NCI-H2196 (cell line): Measurements from ENCODE around the gene ABCB10.
"Not testable (repeated sequence)": the region's sequence is repeated elsewhere in the genome, so short reads cannot be mapped to it uniquely, and the experiment has no call there.

Experiments used
- DNase-seq: peaks from one replicate; lab custom pipeline; 2025; ENCODE audit not compliant: unreplicated experiment; lab: John Stamatoyannopoulos, UW

The ABCB10 gene

GRCh38 chr1:229537894-229538293 lies 20.6 kb downstream of the ABCB10 start:
- DNase-seq = no peak

- no peak for DNase-seq
Observed at GRCh38 chr1:229536982-229537381, 21.5 kb downstream of the ABCB10 start.

- no peak for DNase-seq
Observed at GRCh38 chr1:229535230-229535629, 23.3 kb downstream of the ABCB10 start.

- DNase-seq = no peak
Observed at GRCh38 chr1:229531326-229531725, 27.2 kb downstream of the ABCB10 start.

GRCh38 chr1:229529639-229530038 lies 28.9 kb downstream of the ABCB10 start:
- DNase-seq = no peak

- DNase-seq = no peak
Observed at GRCh38 chr1:229526695-229527094, 31.8 kb downstream of the ABCB10 start.

GRCh38 chr1:229523052-229523451 lies 35.5 kb downstream of the ABCB10 start:
- no peak for DNase-seq

GRCh38 chr1:229514578-229515275 lies 43.8 kb downstream of the ABCB10 start:
- DNase-seq = peak; percentile 57

GRCh38 chr1:229511625-229512024 lies 46.9 kb downstream of the ABCB10 start:
- not testable (repeated sequence) for DNase-seq

- DNase-seq = not testable (repeated sequence)
Observed at GRCh38 chr1:229511201-229511600, 47.3 kb downstream of the ABCB10 start.

GRCh38 chr1:229509576-229509975 lies 48.9 kb downstream of the ABCB10 start:
- no peak for DNase-seq

- no peak for DNase-seq
Observed at GRCh38 chr1:229508823-229509337, 49.6 kb downstream of the ABCB10 start.

GRCh38 chr1:229507951-229508822 lies 50.3 kb downstream of the ABCB10 start, which contains the start of gene NUP133:
Gene NUP133 (minus strand): TSS chr1:229508341. CDS start chr1:229508249, 92 bp downstream.
- peak; percentile 99 for DNase-seq

GRCh38 chr1:229507502-229507901 lies 51.0 kb downstream of the ABCB10 start:
- no peak for DNase-seq

- no peak for DNase-seq
Observed at GRCh38 chr1:229506633-229507032, 51.9 kb downstream of the ABCB10 start.

GRCh38 chr1:229495782-229496181 lies 62.7 kb downstream of the ABCB10 start:
- DNase-seq = no peak

GRCh38 chr1:229487181-229487580 lies 71.3 kb downstream of the ABCB10 start:
- no peak for DNase-seq

- no peak for DNase-seq
Observed at GRCh38 chr1:229485318-229485717, 73.2 kb downstream of the ABCB10 start.

GRCh38 chr1:229482511-229482910 lies 76.0 kb downstream of the ABCB10 start:
- DNase-seq = no peak

- no peak for DNase-seq
Observed at GRCh38 chr1:229480495-229480894, 78.0 kb downstream of the ABCB10 start.

GRCh38 chr1:229479660-229480399 lies 78.7 kb downstream of the ABCB10 start:
- no peak for DNase-seq
